ENCODE measurements around the gene IMMP1L. TPM values are rescaled to one million over a fixed set of nuclear protein-coding genes. Genes with fewer than 3 reads are reported as not detected.

Gene IMMP1L
- total and polyA plus RNA-seq, 10 of the 15 experiments (the other 5 are each of a cell fraction or from before 2014, with no cell fraction given) = 29.4 to 145 (median 85.8) TPM

- Histone ChIP-seq H3K4me1 (ENCODE audit: control insufficient read depth, insufficient read depth, low read length) (no peaks in the 10 kb centered on the region), H3K27ac (ENCODE audit: control insufficient read depth, insufficient read depth) (no peak overlapping the region), H3K36me3 (ENCODE audit: control insufficient read depth in 2 of 2, insufficient read depth in 2 of 2, low read length in 1 of 2) (no peaks in the 10 kb centered on the region; a peak in 1 of 4 replicates), H2AFZ (ENCODE audit: control insufficient read depth, low read depth, low read length) (no peak overlapping the region), H3K9me3 (replicated peaks; ENCODE audit: control insufficient read depth, insufficient read depth, low read length) (no peaks in the 10 kb centered on the region), H3K4me2 (ENCODE audit: control insufficient read depth, insufficient read depth) (no peak overlapping the region), H3K79me2 (ENCODE audit: control insufficient read depth, insufficient read depth, low read length) (no peaks in the 10 kb centered on the region), H4K20me1 (ENCODE audit: control insufficient read depth, insufficient read depth) (no peaks in the 10 kb centered on the region), H3K9ac (ENCODE audit: control insufficient read depth, insufficient read depth, low read length) (no peak overlapping the region), H3K4me3 (no peak overlapping the region), H3K27me3 (replicated peaks in 1 of 2; ENCODE audit: control insufficient read depth in 2 of 2, insufficient read depth in 2 of 2, low read length in 1 of 2) (no peaks in the 10 kb centered on the region)
- peak; percentile 68 for TF ChIP-seq SMC3 (IDR thresholded peaks at IDR 0.05; ENCODE audit: borderline replicate concordance, low read length)
- no peak for TF ChIP-seq TCF12 (IDR thresholded peaks at IDR 0.05; ENCODE audit: low read depth, low read length)
- peak; percentile 78 for TF ChIP-seq RAD21 (IDR thresholded peaks at IDR 0.05; ENCODE audit: insufficient read depth, low read depth, low read length)
- TF ChIP-seq SUZ12 (IDR thresholded peaks at IDR 0.05; ENCODE audit: unreplicated experiment) = no peak
- peak; percentile 98 for TF ChIP-seq ZNF384 (IDR thresholded peaks at IDR 0.05; ENCODE audit: borderline replicate concordance, low read depth, low read length)
- TF ChIP-seq CTCF (IDR thresholded peaks at IDR 0.05 in 2 of 3, conservative IDR thresholded peaks at IDR 0.05 in 1 of 3; ENCODE audit: control insufficient read depth in 2 of 3, extremely low read depth in 1 of 3, insufficient read depth in 1 of 3, low read depth in 3 of 3, low read length in 3 of 3) = peak; percentile 43 to 72 (median 55); a peak in 5 of 6 replicates
- ChIA-PET SMC1A (ENCODE audit: uncharacterized antibody, unreplicated experiment) (interaction anchor here (1.1 to 2.7 kb wide), 7 partner anchors 9 to 779 kb away, joined by 3 to 14 read pairs (median 8); no protein-coding TSS in a partner anchor), POLR2A (no interaction called here), CTCF (interaction anchor here (0.6 to 6.3 kb wide), 16 partner anchors 8 to 779 kb away, joined by 3 to 49 read pairs (median 4); no protein-coding TSS in a partner anchor), RAD21 (ENCODE audit: unreplicated experiment) (interaction anchor here (0.6 to 1.9 kb wide), 4 partner anchors 473 to 562 kb away, joined by 3 to 18 read pairs (median 7); no protein-coding TSS in a partner anchor)
- BruUV-seq (replicated peaks) = no TSS peak
- intact Hi-C loops (cut with micrococcal nuclease; ENCODE audit: unreplicated experiment) = loop anchor here (1.0 to 5.0 kb wide), 5 partner anchors 474 to 775 kb away; no protein-coding TSS in a partner anchor
- in situ Hi-C loops (cut with MboI) = loop anchor here (5.0 kb wide), 2 partner anchors 475 to 560 kb away; no protein-coding TSS in a partner anchor
- FAIRE-seq (peak; percentile 73), ATAC-seq (peak; percentile 70), DNase-seq (ENCODE audit: low read depth, low spot score) (no peak)
- 39% methylated on average over 5 of the region's 5 CpGs for WGBS (ENCODE audit: insufficient coverage, insufficient replicate concordance, low lambda C conversion rate, missing lambda C conversion rate)
These were observed 112.1 kb downstream of the IMMP1L start for GRCh38 chr11:31397239-31397834.

Measured in GM12878 (cell line).